Keratinocyte (primary cell): Measurements from ENCODE around the gene MEIS3.

ENCODE experiments used
- EZH2 ChIP-seq: IDR thresholded peaks from one replicate; pipeline ENCODE4 v1.6.1; 2012; ENCODE audit warnings: inconsistent platforms, mild to moderate bottlenecking, low read length, moderate library complexity
- TF ChIP-seq, protein P1 (sequence below), 3 experiments: IDR thresholded peaks in 1 of 3; conservative IDR thresholded peaks in 1 of 3; optimal IDR thresholded peaks in 1 of 3; 2 replicates in 2 of 3; 3 replicates in 1 of 3; pipeline versions ENCODE3 to v1.5.1; 2011; ENCODE audit warnings: low read length in 3 of 3, mild to moderate bottlenecking in 3 of 3, moderate library complexity in 2 of 3, control low read depth in 1 of 3, inconsistent platforms in 1 of 3; ENCODE audit not compliant: insufficient read depth in 2 of 3; ENCODE audit errors: extremely low read depth in 1 of 3

GRCh38 chr19:47404334-47405196, 14.8 kb downstream of the MEIS3 start:
- TF ChIP-seq, protein P1, sequence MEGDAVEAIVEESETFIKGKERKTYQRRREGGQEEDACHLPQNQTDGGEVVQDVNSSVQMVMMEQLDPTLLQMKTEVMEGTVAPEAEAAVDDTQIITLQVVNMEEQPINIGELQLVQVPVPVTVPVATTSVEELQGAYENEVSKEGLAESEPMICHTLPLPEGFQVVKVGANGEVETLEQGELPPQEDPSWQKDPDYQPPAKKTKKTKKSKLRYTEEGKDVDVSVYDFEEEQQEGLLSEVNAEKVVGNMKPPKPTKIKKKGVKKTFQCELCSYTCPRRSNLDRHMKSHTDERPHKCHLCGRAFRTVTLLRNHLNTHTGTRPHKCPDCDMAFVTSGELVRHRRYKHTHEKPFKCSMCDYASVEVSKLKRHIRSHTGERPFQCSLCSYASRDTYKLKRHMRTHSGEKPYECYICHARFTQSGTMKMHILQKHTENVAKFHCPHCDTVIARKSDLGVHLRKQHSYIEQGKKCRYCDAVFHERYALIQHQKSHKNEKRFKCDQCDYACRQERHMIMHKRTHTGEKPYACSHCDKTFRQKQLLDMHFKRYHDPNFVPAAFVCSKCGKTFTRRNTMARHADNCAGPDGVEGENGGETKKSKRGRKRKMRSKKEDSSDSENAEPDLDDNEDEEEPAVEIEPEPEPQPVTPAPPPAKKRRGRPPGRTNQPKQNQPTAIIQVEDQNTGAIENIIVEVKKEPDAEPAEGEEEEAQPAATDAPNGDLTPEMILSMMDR (optimal IDR thresholded peaks at IDR 0.05 in 1 of 3, IDR thresholded peaks at IDR 0.05 in 1 of 3, conservative IDR thresholded peaks at IDR 0.05 in 1 of 3; ENCODE audit: extremely low read depth in 1 of 3, insufficient read depth in 2 of 3, low read length in 3 of 3), result no peak
- TF ChIP-seq EZH2, result no peak
